GM19193 (cell line): ENCODE measurements around the gene KRT39.
"Not testable (repeated sequence)": the region's sequence is repeated elsewhere in the genome, so short reads cannot be mapped to it uniquely, and the experiment has no call there.

Experiments
- POLR2A ChIP-seq: IDR thresholded peaks from 4 replicates; pipeline ENCODE4 v1.6.1; 2011; ENCODE audit not compliant: insufficient read depth, insufficient read length; ENCODE audit errors: extremely low read depth

The KRT39 gene

DNA sequence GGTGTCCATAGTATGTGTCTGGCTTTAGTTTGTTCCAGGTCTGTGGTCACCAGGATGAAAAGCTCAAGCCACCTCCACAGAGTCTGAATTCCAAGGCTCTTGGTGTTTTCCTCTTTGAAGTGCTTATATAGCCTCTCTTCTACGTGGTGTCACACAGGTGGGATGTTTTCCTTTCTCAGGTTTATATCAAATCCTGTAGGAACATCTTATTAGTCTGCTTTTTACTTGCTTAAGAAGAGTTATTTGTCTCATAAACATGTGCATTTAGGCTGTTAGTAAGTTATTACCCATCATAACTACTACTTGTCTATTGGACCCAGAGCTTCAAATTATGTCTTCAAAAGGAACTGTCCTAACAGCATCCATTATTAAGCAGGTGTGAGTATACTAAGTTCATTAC lies at the start of gene KRT39:
TSS of gene KRT39 (minus strand) at position 101 of the 400 bp plus-strand sequence. CDS start at position 9, 92 bp downstream.
- TF ChIP-seq POLR2A = no peak

DNA sequence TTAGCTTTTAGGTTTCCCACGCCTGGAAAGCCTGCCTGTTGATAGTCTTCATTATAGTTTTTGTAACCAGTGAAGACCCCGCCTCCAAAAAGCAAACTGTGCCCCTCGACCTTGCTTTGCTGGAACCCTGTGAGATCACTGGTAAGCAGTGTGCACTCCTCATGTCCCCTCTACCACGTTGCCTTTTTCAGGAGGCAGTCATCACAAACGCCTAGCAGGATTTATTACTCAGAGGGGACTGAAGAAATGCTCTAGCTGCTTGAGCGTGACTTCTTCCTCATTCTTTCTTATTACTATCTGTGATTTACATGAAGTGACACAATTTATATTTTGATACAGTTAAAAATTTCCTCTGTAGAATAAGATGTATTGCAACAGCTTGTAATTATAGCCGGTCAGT lies 48.7 kb upstream of the KRT39 start:
- TF ChIP-seq POLR2A = no peak

DNA sequence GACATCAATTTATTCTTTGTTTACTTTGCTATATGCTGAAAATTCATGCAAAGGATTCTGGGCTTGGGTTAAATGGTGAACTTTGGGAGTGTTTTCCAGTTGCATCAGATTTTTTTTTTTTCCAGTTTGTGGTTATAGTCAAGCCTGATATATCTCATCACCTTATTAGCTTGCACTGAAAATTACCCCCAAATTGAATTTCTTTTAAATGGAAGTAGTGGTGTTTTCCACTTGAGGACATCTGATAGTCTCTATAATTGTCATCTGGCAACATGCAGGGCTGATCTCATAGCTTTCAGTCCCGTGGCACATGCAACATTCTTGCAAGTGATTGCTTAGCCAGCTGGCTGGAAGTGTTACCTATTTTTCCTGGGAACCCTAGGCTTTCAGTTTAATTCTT lies 46.9 kb upstream of the KRT39 start:
- TF ChIP-seq POLR2A = no peak

DNA sequence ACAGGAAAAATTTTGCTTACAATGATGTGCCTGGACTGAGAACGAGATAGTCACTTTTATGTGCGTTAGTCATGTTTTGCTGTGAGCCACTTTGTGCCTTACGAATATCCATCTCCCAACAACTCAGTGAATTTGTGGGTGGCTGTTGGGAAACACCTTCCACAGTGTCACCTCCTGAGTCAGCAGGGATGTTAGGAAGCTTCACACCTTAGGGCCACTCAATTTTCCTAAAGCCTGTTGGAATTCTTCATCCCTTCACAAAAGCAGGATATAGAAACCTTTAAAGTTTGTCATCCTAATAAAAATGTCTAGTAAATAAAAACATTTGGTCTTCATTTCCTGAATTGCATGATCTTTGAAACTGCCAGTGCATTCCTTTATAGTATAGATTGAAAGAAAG lies 46.4 kb upstream of the KRT39 start:
- no peak for TF ChIP-seq POLR2A

DNA sequence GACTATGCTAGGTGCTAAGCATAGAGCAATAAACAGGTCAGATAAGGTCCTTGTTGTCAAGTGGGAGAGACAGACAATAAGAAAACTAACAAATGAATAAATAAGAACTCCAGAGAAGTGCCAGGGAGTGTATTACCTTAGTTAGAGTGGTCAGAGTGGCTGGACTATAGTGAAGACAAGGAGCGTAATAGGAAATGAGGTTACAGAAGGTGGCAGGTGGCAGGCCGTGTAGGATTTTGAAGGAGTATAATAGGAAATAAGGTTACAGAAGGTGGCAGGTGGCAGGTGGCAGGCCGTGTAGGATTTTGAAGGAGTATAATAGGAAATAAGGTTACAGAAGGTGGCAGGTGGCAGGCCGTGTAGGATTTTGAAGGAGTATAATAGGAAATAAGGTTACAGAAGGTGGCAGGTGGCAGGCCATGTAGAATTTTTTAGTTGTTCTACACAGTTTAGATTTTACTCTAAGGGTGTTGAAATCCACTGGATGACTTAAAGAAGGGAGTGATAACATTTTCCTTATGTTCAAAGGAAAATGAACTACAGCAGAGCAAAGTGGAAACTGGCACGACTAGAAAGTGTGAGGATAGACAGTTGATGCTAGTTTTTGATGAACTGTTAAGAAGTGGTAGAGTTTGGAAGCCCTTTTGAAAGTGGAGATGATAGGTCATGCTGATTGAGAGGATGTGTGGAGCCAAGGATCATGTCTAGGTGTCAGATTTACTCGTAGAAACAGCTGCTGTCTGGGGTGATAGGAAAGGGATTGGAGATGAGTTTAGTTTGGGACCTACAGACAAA lies 45.8 kb upstream of the KRT39 start:
- TF ChIP-seq POLR2A = no peak

DNA sequence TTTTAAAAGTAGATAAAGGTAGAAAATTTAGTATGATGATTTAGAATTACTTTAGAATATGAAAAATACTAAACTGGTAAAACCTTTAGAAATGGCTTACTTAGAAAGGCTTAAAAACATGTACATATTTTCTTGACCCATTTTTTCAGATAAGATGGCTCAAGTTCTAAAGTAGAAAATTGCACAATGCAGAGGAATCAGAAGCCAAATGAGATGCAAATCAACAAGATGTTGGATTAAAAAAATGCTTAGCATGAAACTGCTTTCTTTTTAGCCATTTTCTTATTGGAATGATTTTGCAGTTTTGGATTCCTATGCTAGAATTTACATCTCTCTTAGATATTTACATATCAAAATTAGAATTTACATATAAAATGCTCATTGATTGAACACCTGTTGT lies 43.7 kb upstream of the KRT39 start:
- TF ChIP-seq POLR2A = no peak

DNA sequence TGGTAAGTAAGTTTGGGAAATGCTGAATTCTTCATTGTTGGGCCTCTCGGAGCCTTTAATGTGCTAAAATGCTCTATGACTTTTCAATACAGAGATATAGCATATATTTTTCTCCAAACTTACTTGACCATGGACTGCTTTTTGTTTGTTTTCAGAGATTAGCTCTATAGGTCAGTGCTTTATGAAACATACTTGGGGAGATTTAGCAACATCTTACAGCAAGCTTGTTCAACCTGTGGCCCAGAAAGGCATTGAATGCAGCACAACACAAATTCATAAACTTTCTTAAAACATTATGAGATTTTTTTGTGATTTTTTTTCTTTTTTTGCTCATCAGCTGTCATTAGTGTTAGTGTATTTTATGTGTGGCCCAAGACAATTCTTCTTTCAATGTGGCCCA lies 43.2 kb upstream of the KRT39 start:
- no peak for TF ChIP-seq POLR2A

DNA sequence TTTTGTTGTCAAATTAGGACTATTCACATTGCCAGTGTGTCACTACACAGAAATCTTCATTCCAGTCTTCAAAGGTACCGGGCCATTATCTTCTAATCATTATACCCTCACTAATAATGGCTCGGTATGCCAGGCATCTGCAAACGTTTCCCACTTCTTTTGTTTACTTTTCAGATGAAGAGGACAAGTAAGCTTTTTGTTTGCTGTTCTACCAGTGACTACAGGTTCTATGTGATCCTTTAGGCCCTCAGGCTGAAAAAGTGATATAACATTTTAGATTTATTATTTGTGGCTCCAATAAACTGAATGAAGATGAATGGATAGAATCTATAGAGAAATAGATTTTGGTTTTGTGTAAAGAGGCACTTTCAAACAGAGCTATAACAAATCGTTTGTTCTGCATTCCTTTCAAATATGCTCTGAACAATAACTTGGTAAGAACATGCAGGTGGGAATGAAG lies 42.6 kb upstream of the KRT39 start:
- TF ChIP-seq POLR2A = no peak

DNA sequence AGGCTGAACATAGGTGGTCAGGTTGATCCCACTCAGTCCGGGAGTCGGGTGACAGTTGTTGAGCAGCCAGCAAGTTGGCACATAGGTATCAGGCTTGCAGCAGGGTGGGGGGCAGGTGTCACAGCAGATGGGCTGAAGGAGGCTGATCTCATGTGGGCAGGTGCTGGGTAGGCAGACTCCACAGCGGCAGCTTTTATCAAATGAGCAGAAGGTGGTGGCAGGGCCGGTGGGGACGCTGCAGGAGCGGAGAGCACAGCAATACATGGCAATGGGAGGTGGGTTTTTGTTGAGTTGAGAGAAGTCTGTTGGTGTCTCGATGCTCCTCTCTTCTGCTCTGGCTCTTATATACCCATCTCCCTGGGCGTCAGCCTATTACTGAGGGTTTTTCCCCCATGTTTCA lies 42.1 kb upstream of the KRT39 start, which contains the start of gene KRTAP3-1:
TSS of gene KRTAP3-1 (minus strand) at position 318 of the 400 bp plus-strand sequence. CDS start at position 264, 54 bp downstream.
- TF ChIP-seq POLR2A = no peak

DNA sequence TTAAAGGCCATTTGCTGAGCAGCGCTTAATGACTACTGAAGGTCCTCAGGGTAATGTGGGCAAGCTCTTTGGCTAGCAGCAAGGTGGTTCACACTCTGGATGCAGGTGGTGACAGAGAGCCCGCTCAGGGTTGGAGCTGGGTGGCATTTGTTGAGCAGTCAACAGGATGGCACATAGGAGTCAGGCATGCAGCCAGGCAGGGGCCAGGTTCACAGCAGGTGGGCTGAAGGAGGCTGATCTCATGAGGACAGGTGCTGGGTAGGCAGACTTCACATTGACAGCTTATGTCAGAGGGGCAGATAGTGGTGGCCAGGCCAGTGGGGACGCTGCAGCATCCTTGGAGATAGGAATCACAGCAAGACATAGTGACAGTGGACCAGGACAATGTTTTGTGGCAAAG lies 37.6 kb upstream of the KRT39 start:
- TF ChIP-seq POLR2A = no peak

DNA sequence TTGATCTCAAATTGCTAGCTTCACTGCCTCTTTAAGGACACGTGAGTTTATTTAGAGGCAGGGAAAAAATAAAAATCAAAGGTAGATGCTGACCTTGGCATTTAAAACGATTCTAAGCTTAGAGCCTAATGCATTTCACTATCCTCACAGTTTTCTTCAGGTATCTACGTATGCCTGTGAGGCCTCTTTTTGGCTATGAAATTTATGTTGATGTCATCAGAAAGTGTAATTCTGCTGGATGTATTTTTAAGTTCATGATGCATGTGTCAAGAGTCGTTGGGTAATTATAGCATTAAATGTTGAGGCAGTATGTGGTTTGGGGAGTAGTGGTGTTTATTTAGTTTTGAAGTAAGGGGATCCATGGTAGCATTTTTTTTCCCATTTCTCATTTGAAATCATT lies 37.2 kb upstream of the KRT39 start:
- no peak for TF ChIP-seq POLR2A

DNA sequence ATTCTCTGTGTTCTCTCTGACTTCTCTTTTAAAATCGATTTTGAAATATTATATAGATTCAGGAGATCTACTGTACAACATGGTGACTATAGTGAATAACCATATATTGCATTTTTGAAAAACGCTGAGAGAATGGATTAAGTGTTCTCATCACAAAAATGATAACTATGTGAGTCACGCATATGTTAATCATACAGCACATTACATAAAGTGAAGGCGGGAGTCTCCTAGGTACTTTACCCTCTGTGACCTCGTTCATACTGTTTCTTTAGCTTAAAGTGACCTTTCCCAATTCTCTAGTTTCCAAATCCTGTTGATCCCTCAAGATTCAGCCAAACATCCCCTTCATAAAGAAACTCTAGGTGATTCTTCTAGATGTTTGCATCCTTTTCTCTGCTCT lies 36.1 kb upstream of the KRT39 start:
- TF ChIP-seq POLR2A = no peak

DNA sequence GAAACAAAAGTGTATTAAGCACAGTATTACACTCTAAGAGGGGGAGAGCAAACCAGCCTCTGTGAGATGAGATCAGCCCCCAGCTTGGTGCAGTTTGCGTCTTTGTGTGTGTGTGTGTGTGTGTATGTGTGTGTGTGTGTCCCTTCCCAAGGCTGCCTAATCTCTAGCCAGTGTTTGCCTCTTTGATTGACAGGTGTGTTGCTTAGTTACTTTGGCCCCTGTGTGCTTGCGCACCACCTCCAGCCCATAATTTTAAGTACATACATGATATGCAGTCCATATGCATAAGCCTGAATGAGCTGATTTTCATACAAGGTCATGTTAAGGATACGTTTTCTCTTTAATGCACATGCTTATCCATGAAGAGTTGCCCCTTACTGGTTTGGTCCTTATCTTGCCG lies 35.0 kb upstream of the KRT39 start:
- TF ChIP-seq POLR2A = no peak

DNA sequence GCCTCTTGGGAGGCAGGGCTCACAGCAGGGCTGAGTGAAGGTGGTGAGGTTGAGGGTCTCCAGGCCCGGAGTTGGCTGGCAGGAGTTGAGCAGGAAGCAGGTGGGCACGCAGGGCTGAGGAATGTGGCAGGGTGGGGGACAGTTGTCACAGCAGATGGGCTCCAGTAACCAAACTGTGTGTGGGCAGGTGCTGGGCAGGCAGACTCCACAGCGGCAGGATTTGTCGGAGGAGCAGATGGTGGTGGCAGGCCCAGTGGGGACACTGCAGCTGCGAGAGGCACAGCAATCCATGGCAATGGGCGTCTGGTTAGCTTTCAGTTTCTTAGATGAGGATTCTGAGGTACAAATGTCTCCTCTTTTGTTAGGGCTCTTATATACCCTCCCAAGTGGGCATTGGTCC lies 32.8 kb upstream of the KRT39 start, which contains the start of gene KRTAP3-2:
TSS of gene KRTAP3-2 (minus strand) at position 344 of the 400 bp plus-strand sequence. CDS start at position 291, 53 bp downstream.
- TF ChIP-seq POLR2A = not testable (repeated sequence)

DNA sequence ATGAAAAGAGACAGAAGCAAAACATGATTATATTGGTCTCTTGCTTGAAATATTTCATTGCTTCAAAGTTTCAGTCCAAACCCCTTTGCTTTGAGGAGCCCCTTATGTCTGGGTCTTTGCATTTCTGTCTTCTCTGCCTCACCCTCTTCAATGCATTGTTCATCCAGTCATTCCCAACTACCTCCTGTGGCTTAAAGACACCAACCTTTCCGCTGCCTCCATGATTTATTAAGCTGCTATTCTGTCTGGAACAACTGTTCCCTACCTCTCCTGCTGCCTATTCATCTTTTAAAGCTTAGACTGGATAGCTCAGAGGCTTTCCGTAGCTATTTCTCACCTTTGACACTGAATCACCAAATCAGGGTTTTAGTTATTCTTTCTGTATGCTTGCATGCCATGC lies 30.6 kb upstream of the KRT39 start:
- no peak for TF ChIP-seq POLR2A

DNA sequence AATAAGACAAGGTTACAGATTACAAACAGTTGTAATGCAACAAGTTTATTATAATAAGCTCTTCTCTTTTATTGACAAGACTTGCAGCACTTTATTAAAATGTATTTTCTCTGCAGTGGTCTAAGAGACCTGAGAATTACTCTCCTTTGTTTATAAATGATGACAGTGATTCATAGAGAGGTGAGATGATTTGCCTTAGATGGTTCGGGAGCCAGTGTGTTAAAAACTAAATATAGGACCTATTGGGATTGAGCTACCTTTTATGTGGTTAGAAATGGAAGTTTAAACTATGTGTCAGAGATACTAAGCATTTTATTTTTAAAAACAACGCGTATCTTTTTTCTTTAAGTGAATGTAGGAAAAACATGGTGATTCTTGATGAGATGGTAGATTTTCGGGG lies 30.1 kb upstream of the KRT39 start:
- TF ChIP-seq POLR2A = no peak
